Fibroblast of the conjunctiva (primary cell): Measurements from ENCODE around the gene PLCXD1.

Experiments used
- DNase-seq: peaks from one replicate; pipeline ENCODE4 v3.0.0-alpha.2; 2010; ENCODE audit warnings: low read depth

The PLCXD1 gene

GRCh38 chrX:333611-334311 lies 52.6 kb downstream of the PLCXD1 start:
- no peak for DNase-seq

- no peak for DNase-seq
Observed at GRCh38 chrX:334331-334891, 53.2 kb downstream of the PLCXD1 start.

DNA sequence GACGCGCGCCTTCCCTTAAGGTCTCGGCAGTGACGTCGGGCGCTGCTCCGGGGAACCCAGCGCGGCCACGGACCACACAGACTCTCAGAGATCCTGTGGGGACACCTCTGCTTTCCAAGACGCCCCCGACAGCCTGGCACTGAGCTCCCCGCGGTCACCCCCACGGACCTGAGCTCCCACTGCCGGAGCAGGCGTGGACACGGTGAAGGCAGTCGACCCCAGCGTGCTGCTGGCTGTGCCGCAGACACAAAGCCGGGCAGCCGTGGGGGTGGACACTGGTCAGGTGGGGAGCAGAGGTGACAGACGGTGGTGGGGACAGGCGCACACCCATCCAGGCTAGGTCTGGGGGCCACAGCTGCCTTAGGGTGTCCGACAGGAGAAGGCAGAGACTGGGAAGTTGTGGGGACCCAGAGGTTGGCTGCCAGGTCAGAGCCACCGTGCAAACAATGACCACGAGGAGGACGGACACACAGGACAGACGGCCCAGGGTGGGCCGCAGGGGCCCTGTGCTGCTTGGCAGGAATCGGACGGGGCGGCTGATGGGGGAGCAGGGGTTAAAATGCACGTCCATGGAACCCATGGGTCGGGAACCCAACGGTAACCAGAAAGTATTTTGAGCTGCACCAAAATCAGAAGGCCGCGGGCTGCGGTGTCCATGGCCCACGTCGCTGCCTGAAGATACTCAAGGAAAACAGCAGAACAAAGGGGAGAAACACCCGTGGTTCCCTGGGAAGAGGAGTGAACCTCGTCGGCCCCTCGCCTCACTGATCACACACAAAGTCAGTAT lies 54.0 kb downstream of the PLCXD1 start:
- DNase-seq = no peak

DNA sequence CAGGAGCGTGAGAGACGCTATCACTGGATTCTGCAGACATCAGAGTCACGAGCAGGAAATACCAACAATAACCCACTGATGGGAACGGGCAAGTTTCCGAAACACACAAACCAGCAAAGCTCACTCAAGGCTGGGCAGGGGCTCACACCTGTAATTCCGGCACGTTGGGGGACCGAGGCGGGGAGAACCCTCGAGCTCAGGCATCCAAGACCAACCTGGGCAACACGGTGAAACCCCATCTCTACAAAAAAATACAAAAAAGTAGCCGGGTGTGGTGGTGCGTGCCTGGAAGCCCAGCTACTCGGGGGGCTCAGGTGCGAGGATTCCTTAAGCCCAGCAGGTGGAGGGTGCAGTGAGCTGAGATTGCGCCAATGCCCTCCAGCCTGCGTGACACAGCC lies 54.6 kb downstream of the PLCXD1 start:
- DNase-seq = no peak

- DNase-seq = no peak
Observed at GRCh38 chrX:336227-336626, 55.0 kb downstream of the PLCXD1 start.

GRCh38 chrX:337331-337831 lies 56.2 kb downstream of the PLCXD1 start:
- no peak for DNase-seq

GRCh38 chrX:338281-338835 lies 57.2 kb downstream of the PLCXD1 start:
- DNase-seq = no peak

DNA sequence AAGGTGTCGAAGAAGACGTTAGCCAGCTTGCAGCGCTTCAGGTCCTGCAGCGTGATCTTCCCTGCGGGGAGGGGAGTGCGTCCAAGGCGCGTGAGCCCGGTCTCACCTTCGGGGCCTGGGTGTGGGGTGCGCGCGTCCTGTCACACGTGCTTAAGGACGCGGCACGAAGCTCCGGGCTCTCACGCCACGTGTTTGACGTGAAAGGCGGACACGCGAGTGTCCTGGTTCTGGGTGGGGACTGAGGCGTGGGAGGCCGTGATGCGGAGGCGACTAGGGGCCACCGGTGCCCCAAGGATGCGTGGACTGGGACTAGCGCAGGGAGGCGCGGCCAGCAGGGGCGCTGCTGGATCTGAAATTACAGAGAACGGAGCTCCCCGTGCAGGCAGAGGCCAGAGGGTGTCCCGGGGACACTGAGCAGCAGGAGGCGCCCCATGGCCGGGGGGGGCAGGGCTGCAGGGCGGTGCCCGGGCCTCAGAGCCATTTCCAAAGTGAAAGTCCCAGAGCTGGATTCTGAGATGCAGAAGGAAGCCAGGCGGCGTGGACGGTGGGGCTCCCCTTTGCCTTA lies 57.7 kb downstream of the PLCXD1 start:
- no peak for DNase-seq

DNA sequence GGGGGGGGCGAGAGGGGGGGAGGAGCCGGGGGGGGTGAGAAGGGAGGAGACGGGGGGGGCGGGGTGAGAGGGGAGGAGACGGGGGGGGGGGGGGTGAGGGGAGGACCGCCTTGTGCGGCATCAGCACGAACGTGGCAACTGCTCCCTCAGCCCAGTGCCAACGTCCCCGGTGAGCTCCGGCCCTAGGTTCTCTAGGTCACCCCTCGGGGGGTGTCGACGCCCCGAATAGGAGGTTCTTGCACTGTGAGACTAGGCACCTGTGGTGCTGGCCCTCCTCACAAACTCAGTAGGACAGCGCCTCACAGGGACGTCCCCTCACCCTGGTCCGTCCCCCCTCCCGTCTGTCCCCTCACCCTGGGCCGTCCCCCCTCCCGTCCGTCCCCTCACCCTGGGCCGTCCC lies 58.9 kb downstream of the PLCXD1 start:
- no peak for DNase-seq

GRCh38 chrX:340641-341423 lies 59.7 kb downstream of the PLCXD1 start:
- DNase-seq = no peak

GRCh38 chrX:341541-342101 lies 60.4 kb downstream of the PLCXD1 start:
- no peak for DNase-seq

- DNase-seq = no peak
Observed at GRCh38 chrX:344371-344901, 63.3 kb downstream of the PLCXD1 start.

DNA sequence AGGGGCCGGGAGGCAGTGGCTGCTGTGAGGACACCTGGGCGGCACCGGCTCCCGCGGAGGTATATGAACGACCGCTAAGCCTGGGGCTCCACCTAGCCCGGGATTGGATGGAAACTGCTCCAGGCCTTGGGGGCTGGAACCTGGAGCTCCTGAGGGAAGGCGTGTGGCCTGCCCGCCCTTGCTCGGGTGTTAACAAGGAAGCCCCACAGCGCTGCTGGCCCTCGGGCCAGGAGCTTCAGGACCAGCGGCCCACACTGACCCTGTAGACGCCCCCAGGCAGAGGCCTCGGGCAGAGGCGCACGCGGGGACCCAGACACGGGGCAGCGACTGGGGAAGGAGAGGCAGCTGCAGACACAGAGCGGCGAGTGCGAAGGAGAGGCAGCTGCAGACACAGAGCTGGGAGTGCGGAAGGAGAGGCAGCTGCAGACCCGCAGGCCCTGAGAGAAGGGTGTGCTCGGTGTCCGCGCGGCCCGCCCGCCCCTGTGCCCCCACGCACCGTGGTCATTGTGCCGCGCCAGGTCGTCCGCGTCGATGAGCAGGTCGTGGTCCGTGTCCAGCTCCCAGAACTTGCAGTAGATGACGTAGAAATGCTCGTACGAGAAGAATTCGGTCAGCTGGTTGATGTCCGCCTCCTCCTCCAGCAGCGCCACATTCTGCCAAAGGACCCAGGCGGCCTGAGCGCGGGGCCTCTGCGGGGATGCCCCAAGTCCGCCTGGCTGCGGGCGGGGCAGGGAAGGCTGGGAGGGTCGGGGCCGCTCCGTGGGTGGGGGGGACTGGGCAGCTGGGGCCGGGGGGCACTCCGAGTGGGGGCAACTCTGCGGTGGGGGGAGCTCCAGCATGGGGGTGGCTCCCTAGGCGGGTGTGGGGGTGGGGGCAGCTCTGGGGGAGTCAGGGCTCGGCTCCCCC lies 64.1 kb downstream of the PLCXD1 start:
- no peak for DNase-seq

- DNase-seq = no peak
Observed at GRCh38 chrX:346034-346813, 65.0 kb downstream of the PLCXD1 start.

GRCh38 chrX:347351-348117 lies 66.4 kb downstream of the PLCXD1 start:
- no peak for DNase-seq

DNA sequence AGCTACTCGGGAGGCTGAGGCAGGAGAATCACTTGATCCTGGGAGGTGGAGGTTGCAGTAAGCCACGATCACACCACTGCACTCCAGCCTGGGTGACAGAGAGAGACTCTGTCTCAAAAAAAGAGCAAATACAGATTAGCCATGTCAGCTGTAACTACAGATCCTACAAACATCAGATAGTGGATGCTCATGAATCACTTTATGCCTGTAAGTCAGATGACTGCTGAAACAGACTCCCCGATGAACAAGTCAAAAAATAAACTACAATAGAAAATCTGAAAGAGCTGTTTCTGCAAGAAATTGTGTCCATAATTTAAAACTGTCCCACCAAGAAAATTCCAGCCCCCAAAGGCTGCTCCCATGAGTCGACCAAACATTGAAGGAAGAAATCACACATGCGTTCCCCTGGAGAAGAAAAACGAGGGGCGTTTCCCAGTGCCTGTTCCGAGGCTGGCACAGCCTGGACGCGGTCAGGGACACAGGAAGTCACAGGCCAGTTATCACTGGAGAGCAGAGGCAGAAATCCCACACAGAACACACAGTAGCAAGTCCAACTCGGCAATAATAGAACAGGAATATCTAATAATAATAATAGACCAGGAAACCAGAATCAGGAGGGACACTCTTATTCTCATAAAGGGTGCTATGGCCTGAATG lies 67.4 kb downstream of the PLCXD1 start:
- no peak for DNase-seq

DNA sequence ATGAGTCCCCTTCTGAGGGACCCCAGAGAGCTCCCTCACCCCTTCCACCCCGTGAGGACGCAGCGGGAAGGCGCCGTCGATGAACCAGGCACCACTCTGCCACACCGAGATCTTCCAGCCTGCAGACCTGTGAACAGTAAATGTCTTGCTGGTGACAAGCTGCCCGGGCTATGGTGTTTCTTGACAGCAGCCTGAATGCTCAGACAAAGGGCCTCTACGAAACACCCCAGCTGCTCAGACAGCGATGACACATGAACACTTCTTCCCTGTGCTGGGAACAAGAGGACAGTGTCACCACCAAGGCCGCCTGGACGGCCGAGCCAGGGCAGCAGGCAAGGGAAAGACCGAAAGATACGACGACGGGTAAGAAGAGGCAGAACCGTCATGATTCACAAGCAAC lies 68.0 kb downstream of the PLCXD1 start:
- no peak for DNase-seq

GRCh38 chrX:349702-350101 lies 68.5 kb downstream of the PLCXD1 start:
- no peak for DNase-seq
